HG02852 (cell line): ENCODE measurements around the gene DMRTB1.

Experiments
- ATAC-seq: cut with Tn5 transposase; IDR thresholded peaks from one replicate; pipeline ENCODE4 v1.9.1; 2021; ENCODE audit warnings: mild to moderate bottlenecking, moderate library complexity; ENCODE audit not compliant: unreplicated experiment

The DMRTB1 gene

DNA sequence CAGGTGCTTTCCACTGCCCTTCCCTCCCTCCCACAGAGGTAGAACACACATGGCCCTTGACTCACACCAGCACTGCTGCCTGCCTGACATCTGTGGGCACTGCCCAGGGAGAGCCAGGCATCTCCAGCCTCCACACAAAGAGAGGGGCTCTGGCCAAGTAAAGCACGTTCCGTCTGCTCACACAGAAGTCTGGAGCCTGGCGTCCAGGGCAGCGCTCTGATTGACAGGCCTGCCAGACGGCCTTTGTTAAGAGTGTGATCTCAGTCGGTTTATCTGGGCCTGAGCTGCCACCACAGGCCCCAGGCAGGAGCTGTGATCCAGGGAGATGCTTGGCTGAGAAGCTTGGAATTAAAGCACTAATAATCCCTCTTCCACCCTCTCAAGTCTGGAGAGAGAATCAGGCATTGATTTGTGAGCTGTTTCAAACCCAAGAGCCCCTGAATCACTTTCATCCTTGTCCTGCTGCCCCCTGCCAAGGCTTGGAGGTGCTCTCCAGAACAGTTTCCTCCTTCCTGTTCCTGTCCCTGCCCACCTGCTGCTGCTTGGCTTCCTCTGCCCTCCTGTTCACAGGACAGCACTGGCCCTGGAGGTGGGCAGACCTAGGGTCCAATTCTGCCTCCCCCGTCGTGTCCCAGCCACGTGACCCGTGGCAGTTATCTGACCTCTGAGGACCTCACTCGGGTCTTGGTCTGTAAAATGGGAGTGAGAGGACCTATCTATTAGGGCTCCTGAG is 3.7 kb downstream of the DMRTB1 start:
- ATAC-seq, result no peak

DNA sequence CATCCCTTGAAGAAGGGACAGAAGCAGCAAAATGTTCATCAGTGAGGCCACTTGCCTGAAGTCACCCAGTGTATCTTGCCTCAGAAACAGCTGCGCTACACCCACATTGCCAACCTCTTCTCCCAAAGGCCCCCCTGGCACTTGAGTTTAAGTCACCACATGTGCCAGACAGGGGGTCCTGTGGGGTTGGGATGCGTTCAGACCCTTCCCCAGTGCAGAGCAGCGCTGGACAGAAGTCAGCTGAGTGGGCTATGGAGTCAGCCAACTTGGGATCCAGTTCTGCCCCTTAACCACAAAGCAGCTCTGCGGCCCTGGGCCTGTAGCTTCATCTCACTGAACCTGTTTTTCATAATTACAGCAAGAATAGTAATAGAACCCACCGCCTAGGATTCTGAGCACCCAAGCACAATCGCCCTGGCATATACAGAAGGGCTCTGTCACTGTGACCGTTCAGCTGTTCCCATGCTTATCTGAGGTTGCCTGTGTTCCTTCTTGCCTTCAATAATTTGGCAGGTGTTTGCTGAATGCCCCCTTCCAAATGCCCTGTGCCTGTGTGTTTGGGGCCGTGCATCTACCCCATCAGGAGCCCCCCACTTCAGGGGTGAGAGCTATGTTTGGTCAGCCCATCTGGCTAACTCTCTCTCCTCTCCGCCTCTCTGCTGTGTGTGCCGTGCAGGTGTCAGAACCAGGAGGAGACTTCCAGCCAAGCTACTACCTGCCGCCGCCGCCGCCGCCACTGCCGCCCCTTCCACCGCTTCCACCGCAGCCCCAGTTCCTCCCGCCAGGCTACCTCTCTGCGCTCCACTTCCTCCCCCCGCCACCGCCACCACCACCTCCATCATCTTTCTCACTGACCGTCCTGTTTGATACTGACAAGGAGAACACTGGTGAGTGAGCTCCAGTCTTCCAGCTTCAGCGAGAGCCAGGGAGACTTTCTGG is 5.0 kb downstream of the DMRTB1 start:
- ATAC-seq, result no peak

DNA sequence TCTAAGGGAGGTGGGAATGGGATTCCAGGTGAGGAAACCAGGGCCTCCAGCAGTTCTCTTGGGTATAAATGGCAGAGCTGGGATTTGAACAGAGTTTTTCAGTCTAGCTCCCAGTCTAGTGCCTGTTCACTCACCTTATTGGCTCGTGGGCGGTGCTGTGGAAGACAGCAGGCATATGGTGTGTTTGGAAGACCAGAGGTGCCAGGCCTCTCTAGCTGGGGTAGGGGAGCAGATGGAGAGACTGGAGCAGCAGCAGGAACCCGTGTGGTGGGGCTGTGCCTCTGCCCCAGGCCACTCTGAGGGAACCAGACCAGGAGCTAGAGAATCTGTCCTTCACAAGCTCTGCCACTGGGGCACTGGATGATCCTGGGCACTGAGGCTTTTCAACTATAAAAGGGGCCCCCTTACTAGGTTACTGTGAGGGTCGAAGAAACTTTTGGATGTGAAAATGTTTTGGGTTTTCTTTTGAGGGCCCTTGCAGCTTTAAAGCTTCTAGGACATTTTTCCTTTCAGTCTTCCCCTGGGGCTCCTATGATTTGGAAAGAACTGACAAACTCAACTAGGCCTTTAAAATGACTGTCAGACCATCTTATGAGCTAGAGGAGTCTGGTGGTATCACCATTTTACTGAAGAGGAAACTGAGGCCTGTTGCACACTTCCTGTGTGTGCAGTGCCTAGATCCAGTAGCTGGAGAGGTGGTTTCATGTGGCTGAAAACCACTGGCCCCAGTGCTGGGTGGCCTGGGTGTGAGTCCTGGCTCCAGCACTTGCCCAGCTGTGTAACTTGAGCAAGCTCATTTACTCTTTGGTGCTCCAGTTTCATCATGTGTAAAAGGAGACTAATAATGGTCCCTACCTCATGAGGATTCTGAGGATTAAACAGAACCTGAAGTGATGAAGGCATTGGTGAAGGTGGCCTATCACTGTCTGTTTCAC is 6.1 kb downstream of the DMRTB1 start:
- no peak for ATAC-seq

DNA sequence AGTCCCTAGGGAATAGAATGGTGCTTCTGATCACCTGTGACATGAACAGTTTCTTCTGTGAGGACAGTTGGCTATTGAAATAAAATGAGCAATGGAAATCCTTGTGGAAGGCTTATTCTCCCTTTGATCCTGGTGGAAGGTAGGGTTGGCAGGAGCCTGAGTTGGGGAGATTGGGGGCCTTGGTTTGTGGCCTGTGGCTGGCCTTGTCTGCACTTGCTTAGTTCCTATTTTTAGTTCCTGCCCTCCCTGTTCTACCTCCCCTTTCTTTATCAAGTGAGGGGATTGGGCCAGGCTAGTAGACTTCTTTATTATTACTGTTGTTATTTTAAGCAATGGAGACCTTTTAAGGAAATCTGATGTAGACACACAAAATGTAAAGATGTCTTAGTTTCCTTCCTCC is 8.2 kb downstream of the DMRTB1 start:
- no peak for ATAC-seq

DNA sequence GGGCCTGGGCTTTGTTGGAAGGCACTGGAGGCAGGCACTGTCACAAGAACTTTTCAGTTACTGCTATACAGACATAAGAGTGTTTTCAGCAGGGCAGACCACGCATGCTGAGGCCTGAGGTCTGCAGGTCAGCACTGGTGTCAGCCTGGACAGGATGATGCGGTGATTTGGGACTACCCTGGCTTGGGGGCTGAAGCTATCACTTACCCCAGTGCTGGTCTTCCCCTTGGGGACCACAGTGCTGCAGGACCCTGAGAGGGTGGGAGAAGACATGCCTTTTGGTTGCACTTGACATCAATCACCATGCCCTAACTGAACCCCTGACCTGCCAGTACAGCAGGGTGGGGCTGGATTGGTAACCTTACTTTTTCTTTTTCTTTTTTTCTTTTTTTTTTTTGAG is 9.2 kb downstream of the DMRTB1 start:
- ATAC-seq, result no peak

DNA sequence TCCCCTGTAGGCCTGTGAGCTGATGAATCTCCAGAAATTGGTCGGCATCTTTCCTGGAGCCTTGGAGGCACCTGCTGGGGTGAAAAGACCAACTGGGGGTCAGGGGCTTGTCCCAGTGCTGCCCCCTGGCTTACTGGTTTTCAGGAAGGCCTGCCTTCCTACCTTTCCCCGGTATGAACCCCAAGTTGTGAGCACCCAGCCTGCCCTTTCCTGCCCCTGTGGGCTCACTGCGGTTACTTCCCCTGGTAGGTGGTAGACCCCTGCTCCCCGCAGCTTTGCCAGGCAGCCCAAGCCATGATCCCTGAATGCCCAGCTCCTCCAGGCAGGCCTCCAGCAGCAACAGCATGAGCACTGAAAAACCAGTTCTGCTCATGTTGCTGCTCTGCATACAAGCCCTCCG is 10.2 kb downstream of the DMRTB1 start:
- ATAC-seq, result no peak

DNA sequence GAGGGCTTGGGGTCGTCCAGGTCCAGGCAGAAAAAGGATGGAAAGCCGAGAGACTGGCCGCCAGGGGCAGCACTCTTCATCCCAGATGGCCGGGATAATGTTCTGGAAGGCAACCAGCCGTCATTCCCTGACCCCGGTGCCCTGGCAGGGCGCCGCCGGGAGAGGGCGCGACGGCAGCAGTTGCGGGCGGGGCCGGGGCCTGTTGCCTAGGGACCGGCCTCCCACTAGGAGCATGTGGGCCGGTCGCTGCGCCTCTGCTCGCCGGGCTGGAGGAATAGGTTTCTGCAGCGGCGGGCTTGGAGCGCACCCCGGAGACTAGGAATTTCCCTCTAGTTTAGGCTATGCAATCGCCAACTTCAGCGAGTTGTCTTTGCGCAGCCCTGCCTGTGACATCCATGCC is 11.0 kb downstream of the DMRTB1 start:
- no peak for ATAC-seq

DNA sequence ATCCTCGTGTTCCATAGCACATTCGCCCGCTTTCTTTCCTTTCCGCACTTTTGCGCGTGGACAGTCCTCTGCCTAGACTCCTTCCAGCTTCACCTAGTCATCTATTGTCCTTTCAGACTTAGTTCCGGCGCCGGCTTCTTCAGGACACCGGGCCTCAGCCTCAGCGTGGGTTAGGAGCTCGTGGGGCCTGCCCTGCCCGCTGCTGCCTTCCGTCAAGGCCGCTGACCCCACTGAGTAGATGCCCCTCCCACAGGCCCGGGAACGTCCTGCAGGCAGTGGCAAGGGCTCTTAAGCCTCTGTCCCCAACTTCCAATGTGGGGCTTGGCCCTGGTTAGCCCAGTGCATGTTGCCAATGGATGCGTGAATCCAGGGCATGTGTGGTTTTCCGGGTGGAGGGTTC is 11.4 kb downstream of the DMRTB1 start:
- ATAC-seq, result no peak

DNA sequence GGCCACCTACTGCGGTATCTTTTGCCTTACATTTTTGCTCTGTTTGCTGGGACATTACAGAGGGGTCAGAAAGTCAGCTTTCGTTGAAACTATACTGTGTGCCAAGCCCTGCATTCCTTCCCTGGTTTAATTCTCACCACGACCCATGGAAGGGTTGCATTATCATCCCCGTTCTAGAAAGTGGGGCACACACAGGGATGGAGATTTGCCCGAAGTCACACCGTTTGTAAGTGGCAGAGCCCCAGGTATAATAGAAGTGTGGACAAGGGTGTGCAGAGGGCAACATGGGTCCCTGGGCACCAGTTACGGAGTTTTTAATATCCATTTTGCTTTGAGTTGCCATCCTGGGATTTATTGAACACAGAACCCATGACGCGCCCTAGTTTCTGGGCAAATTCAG is 11.8 kb downstream of the DMRTB1 start:
- no peak for ATAC-seq

DNA sequence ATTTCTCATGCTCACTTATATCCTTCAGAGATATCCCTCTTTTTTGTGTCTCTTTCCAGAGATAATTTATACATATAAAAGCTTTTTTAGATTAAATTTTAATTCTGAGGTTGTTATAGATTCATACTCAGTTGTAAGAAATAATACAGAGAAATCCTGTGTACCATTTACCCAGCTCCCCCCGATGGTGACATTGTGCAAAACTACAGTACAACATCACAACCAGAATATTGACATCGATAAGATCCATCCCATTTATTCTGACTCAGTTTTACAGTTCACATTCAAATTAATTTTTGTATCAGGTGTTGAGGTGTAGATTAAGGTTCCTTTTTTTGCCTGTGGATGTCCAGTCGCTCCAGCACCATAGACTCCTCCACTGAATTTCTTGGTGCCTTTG is 14.3 kb downstream of the DMRTB1 start:
- no peak for ATAC-seq

DNA sequence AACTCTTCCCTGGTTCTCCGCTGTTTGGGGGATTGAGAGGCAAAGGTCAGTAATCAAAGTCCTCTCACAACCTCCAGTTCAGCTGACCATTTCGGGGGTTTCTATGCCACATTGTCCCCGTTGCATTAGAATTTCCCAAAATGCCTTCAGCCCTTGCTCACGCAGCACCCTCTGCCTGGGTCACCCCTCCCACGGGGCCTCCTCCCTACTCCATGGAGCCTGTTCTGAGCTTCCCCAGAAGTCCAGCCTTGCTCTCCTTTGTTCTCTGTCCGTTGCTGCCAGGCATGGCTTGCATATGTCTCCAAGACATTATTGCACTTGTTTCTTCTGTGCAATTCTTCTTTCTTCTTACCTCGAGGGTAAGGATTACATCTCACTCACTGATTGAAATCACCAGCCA is 16.5 kb downstream of the DMRTB1 start:
- no peak for ATAC-seq

DNA sequence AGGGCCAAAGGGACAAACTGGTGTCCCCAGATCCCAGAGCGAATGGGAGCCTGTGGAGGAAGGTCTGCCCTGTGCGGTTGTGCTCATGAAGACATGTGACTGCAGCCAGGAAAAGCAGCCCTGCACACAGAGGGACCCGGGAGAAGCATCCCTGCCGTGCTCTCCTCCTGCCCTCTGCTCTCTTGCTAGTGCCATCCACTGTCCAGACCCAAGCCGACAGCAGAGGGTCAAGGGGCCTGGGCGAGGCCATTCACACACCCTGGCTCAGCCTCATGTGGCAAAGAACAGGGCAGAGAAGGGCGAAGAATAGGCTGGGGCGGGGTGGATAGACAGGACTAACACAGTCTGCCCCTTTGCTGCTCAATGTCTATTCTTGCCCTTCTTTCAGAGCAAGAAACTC is 17.4 kb downstream of the DMRTB1 start:
- no peak for ATAC-seq

DNA sequence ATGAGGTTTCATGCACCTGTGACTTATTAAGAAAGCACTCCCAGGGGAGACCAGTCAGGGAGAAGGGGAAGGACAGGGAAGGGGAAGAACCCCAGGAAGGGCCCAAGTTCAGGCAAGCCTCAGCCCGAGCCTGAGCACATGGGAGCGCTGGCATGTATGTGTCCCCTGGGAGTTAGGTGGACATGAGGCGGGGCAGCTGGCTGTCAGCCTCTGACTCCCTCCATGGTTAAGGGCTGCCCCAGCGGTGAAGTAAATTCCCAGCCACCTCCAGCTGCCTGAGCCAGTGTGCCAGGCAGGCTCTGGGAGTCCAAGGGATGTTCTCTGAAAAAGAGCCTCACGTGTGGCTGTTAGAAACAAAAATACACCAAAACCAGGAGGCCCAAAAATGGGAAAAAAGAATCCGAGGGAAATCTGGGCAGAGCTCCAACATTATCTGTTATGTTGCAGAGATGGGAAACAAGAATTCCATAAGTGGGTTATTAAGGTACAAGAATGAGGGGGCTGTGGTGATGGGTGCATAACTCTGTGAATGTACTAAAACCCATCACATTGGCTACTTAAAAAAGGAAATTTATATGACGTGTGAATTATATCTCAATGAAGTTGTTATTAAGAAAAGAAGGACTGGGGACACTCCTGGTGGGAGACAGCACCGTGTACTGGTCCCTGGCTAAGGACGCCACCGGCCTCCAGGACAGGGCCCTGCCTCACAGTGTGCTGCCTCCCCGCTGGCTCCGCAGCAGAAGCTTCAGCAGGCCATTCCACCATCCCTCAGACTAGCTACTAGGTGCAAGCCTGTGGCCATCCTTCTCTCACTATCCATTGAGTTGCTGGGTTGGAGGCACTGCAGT is 18.7 kb downstream of the DMRTB1 start:
- ATAC-seq, result no peak

DNA sequence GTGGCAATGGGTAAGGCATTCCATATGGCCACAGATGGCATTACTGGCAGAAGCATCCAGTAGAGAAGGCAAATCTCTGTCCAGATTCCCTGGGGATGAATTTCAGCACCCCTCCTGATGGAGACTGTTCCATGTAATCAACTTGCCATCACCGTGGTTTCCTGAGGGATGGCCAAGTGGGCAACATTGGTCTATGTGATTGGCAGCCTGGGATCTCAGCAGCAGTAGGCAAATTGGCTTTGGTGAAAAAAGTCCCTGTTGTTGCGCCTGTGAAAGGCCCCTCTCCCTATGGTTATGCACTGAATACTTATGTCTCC is 19.3 kb downstream of the DMRTB1 start:
- ATAC-seq, result no peak

DNA sequence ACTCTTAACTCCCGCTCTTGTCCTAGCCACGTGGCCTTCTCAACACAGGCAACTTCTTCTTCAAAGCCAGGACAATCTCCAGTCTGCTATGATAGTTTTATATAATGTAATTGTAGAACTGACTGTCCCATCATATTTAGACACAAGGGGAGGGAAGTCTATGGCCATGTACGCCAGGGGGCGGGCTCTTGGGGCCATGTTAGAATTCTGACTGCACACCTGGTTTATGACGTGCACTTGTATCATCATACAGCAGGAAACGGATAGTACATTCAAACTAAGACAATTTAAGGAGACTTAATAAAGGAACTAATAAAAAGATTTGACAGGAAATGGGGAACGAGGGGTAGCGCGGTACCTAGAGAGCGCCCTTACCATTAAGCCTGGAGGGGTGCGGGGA is 21.5 kb downstream of the DMRTB1 start:
- ATAC-seq, result no peak

DNA sequence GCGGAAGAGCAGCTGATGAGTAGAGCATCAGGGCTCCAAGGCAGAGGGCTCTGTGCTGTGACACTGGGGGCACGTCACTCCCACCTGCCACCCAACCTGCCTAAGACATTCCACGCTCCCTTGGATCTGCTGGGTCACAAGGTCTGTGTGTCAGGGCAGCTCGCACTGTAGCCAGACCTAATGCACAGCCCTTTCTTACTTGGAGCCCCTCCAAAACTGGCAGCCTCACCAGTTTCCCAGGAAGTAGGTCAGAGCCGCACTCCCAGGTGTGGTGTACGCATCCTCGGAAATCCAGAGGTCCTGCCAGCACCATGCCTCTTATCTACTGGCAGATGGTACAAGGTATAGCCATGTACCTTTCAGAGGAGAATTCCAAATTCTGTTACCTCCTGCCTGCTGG is 22.3 kb downstream of the DMRTB1 start:
- ATAC-seq, result no peak

DNA sequence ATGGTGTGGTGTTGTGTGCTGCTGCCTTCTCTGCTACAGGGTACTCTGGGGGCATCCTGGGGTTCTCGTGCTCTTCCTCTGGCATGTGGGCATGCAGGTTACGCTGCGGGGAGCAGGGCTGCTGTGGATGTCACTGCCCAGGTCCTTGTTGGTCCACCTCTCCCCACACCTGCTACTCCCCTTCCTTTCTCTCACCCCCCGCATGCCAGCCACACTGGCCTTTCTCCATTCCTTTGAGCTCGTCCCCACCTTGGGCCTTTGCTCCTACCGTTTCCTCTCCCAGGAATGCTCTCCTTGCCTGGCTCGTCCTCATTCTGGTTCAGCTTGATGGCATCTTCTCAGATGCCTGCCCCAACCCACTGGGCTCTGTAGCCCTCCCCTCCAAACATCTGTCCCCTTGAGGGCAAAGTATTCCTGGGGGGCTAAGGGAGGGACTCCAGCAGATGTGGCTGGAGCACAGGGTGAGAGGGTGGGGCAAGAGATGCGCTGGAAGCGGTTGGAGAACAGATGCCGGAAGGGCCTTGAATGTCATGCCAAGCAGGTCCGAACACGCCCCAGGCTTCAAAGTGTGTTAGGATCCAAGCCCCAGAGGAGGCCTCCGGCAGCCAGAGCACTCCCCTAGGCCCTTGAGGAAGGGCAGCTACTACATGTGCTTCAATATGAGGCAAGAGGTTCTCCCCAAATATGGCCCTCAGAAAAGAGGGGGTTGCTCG is 23.4 kb downstream of the DMRTB1 start:
- ATAC-seq, result no peak

DNA sequence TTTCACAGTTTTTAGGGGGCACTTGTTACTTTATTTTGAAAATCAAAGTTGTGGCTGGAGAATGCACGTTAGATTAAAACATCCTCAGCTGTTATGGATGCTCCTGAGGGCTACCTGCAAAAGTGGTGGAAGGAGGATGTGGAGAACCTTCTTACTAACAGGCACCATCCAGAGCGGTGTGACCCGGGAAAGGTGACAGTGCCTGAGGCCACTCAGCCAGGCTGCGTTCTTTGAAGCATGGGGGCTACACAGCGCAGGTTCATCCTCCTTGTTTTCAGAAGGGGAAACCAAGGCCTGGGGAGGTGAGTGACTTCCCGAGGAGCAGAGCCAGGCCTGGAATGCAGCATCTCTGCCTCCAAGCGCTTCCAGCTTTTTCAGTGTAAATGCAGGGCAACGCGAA is 24.0 kb downstream of the DMRTB1 start:
- ATAC-seq, result no peak

DNA sequence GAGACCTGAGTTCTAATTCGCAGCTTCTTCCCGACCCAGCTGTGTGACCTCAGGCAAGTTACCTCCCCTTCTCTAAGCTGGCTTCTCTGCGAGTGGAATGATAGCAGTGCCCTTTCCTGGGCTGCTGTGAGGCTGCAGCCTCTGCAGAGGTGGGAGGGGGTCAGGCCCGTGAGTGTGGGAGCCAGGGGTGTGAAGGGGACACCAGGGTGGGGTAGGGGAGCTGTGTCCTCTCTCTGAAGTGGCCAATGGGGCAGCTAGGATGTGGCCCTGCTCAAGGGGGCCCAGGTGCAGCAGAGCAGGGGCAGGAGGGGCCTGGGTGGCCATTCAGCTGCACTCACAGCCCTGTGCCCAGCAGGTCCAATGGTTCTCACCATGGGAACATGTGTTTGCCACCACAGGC is 24.5 kb downstream of the DMRTB1 start:
- ATAC-seq, result no peak
